ENCODE measurements around the gene PPP2R1B.

DNA sequence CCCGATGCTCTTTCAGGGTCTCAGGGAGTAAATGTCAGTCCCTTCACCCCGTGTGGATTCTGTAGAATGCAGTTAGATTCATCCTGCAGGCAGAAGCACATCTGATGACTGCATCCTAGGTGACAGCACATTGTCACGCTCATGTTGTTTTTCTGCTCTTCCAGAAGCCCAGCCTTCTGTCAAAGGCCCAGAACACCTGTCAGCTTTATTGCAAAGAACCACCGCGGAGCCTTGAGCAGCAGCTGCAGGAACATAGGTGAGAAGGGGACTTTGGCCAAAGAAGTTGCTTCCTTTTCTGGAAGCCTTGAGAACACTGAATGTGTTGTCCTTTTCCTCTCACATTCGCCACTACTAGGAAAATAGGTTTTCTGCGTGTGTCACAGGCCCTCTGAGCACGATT lies 43.7 kb downstream of the PPP2R1B start:
- TF ChIP-seq, protein P1, sequence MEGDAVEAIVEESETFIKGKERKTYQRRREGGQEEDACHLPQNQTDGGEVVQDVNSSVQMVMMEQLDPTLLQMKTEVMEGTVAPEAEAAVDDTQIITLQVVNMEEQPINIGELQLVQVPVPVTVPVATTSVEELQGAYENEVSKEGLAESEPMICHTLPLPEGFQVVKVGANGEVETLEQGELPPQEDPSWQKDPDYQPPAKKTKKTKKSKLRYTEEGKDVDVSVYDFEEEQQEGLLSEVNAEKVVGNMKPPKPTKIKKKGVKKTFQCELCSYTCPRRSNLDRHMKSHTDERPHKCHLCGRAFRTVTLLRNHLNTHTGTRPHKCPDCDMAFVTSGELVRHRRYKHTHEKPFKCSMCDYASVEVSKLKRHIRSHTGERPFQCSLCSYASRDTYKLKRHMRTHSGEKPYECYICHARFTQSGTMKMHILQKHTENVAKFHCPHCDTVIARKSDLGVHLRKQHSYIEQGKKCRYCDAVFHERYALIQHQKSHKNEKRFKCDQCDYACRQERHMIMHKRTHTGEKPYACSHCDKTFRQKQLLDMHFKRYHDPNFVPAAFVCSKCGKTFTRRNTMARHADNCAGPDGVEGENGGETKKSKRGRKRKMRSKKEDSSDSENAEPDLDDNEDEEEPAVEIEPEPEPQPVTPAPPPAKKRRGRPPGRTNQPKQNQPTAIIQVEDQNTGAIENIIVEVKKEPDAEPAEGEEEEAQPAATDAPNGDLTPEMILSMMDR (IDR thresholded peaks at IDR 0.05; ENCODE audit: low read depth, low read length, missing input control): no peak
- TF ChIP-seq SP1 (IDR thresholded peaks at IDR 0.05) (no peak), EGR1 (IDR thresholded peaks at IDR 0.05; ENCODE audit: low read depth in 2 of 2) (no peak), GABPA (IDR thresholded peaks at IDR 0.05 in 1 of 2, conservative IDR thresholded peaks at IDR 0.05 in 1 of 2) (no peak), TAF1 (conservative IDR thresholded peaks at IDR 0.05) (no peak), RAD21 (IDR thresholded peaks at IDR 0.05) (no peak)
- TF ChIP-seq, protein P2, sequence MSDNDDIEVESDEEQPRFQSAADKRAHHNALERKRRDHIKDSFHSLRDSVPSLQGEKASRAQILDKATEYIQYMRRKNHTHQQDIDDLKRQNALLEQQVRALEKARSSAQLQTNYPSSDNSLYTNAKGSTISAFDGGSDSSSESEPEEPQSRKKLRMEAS (IDR thresholded peaks at IDR 0.05): no peak
- TF ChIP-seq, protein P3, sequence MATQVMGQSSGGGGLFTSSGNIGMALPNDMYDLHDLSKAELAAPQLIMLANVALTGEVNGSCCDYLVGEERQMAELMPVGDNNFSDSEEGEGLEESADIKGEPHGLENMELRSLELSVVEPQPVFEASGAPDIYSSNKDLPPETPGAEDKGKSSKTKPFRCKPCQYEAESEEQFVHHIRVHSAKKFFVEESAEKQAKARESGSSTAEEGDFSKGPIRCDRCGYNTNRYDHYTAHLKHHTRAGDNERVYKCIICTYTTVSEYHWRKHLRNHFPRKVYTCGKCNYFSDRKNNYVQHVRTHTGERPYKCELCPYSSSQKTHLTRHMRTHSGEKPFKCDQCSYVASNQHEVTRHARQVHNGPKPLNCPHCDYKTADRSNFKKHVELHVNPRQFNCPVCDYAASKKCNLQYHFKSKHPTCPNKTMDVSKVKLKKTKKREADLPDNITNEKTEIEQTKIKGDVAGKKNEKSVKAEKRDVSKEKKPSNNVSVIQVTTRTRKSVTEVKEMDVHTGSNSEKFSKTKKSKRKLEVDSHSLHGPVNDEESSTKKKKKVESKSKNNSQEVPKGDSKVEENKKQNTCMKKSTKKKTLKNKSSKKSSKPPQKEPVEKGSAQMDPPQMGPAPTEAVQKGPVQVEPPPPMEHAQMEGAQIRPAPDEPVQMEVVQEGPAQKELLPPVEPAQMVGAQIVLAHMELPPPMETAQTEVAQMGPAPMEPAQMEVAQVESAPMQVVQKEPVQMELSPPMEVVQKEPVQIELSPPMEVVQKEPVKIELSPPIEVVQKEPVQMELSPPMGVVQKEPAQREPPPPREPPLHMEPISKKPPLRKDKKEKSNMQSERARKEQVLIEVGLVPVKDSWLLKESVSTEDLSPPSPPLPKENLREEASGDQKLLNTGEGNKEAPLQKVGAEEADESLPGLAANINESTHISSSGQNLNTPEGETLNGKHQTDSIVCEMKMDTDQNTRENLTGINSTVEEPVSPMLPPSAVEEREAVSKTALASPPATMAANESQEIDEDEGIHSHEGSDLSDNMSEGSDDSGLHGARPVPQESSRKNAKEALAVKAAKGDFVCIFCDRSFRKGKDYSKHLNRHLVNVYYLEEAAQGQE (IDR thresholded peaks at IDR 0.05): no peak

Measured in liver (tissue), 3 donors.